Gastroesophageal sphincter (tissue), 3 donors: ENCODE results near the gene TEDC1.

Experiments
- CTCF ChIP-seq, 4 experiments: fragments of 200-600 bp in 2 of 4; fragments of 450-650 bp in 2 of 4; sonication (generic) in 1 of 4; IDR thresholded peaks; one replicate each; pipeline ENCODE4 v1.5.1; 2017 to 2019; ENCODE audit warnings: antibody characterized with exemption in 4 of 4, mild to moderate bottlenecking in 2 of 4, moderate library complexity in 2 of 4
- POLR2AphosphoS5 ChIP-seq: sonication (generic); formaldehyde crosslinking; IDR thresholded peaks from one replicate; pipeline ENCODE4 v1.6.1; 2017; ENCODE audit warnings: antibody characterized with exemption

GRCh38 chr14:105450123-105450505, 40.9 kb upstream of the TEDC1 start:
- TF ChIP-seq POLR2AphosphoS5, result no peak
- no peak for TF ChIP-seq CTCF (IDR thresholded peaks at IDR 0.05)
